ENCODE results near the gene RHOBTB1.
"Not testable (repeated sequence)": the region's sequence is repeated elsewhere in the genome, so short reads cannot be mapped to it uniquely, and the experiment has no call there.

The RHOBTB1 gene

GRCh38 chr10:60944058-60944909 lies at the start of gene RHOBTB1:
RHOBTB1 (minus strand) TSS chr10:60944185; CDS start chr10:60911542, 32,643 bp downstream.
- DNase-seq (ENCODE audit: low read depth): no peak

DNA sequence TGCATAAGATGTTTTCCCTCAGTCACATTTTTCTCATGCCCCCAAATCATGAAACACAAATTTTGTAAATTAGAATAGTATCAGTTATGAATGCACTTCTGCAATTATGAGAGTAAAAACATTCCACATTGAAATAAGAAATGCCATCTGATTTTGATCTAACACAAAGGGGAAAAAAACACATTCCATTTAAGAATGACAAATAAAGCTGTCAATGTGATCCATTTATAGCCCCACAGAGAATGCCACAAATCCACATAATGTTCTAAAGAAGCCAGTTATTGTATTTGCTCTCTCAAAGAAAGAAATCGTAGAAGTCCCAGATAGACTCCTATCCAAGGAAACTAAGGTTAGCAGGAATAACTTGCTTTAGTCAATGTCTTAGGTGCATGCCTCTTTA lies 48.7 kb upstream of the RHOBTB1 start:
- DNase-seq (ENCODE audit: low read depth): no peak

DNA sequence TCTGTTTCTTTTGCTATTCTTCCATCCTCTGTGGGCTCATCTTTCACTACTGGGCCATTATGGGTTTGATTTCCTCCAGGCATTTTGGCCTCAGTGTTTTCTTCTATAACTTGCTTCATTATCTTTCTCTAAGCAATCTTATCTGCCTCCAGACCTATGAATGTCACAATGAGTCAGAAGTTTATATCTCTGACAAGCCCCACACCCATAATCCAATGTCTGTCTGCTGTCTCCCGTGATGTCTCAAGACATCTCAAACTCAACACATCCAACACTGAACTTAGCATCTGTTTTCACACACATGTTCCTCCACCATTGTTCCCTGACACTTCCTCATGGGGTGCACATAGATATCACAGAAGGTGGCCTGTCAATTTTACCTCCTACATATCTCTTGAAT lies 46.7 kb upstream of the RHOBTB1 start:
- DNase-seq (ENCODE audit: low read depth): no peak

GRCh38 chr10:60989400-60989876 lies 45.5 kb upstream of the RHOBTB1 start:
- DNase-seq (ENCODE audit: low read depth): no peak

DNA sequence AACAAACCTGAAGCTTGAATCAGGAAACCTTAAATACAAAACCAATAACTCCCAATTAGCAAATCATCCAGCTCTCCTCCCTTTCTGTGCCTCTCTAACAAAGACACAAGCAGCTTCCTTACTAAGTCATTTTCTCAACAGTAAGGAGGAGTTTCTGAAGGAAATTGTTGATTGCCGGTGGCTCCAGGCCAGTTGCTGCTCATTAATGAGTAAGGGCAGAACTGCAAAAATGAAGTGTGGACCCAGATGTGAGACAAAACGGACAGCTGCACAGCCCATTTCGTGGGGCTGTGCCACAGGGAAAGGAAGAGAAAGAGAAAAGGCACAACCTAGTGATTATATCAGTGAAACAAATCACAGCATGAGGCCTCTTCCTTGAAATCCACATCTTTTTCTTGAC lies 42.8 kb upstream of the RHOBTB1 start:
- no peak for DNase-seq (ENCODE audit: low read depth)

DNA sequence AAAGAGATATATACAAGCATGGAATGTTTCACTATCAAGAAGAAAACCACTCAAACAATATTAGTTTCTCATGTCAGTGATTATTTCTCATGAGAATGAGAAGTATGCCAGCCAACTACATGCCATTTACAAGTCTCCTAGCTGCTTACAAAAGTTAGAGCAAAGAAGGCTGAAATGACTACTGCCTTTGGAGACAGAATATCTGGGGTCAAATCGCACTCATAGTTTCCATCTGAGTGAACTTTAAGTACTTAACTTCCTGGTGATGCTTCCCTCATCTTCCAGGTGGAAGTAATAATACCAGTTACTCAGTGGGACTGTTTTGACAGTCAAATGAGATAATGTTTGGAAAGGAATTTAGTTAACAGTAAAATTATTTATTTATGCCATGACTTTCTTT lies 42.0 kb upstream of the RHOBTB1 start:
- DNase-seq (ENCODE audit: low read depth): no peak

DNA sequence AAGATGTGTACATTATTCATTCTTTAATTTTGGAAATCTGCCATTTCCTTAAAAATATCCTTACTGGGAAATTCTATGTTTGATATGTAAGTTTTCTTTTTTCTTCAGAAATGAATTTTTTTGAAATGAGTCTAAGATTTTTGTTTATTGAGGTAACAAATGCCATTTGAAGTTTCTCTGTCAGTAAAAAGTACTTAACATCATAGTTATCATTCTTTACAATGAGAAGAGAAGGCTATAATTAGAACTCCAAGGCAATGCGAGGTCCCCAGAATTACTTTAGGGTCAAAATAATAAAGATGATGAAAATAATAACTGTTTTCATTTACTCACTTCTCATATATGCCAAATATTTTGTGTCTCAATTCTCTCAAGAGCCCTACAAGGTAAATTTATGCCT lies 37.0 kb upstream of the RHOBTB1 start:
- no peak for DNase-seq (ENCODE audit: low read depth)

DNA sequence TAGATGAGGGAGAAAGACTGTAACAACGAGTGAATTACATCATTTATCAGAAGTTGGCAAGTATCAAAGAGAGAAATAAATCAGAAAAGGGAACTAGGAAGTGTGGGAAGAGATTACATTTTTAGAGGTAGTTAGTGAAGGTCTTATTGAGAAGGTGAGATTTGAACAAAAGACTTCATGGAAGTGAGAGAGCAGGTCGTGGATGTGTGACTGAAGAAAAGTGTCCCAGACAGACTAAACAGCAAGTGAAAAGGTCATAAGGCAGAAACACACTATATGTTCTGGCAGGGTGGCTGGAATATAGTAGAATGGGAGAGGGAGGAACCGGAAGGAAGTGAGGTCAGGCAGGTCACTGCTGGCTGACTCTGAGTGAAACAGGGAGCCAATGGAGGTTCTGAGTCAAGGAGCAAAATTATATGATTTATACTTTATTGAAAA lies 35.7 kb upstream of the RHOBTB1 start:
- no peak for DNase-seq (ENCODE audit: low read depth)

DNA sequence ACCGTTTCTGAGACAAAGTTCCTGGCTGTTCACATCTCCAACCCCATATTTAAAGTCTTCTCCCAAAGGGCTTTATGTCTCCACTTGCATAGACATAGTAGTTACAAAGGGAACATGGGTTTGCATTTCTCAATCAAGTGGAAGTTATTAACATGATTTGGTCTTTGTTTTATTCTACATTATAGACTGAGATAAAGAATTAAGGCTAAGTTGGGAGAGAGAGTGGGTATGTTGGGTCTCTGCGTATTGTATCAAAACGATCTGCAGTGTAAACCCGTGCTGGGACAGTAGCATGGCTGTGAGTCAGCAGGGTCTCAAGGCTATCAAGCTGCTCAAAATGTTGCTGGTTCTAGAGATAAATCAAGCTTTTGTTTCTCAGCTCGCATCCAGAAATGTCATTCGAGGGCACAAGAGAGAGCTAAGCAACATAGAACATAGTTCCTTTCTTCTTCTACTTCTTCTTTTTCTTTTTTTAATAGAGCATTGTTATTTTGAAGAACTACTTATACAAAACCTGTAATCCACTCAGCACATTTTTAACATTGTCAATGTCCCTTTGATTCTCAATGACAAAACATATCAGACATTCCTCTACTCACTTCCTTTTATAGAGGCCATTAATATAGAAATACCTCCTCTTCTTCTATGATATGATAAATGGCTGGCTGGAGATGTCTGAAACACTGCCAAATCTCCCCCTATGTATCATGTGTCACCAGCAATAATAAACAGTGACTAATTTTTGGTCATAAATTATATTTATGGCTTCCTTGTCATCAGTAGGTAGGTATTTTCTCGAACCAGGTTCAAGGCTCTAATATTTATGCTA lies 34.5 kb upstream of the RHOBTB1 start:
- DNase-seq (ENCODE audit: low read depth): no peak

DNA sequence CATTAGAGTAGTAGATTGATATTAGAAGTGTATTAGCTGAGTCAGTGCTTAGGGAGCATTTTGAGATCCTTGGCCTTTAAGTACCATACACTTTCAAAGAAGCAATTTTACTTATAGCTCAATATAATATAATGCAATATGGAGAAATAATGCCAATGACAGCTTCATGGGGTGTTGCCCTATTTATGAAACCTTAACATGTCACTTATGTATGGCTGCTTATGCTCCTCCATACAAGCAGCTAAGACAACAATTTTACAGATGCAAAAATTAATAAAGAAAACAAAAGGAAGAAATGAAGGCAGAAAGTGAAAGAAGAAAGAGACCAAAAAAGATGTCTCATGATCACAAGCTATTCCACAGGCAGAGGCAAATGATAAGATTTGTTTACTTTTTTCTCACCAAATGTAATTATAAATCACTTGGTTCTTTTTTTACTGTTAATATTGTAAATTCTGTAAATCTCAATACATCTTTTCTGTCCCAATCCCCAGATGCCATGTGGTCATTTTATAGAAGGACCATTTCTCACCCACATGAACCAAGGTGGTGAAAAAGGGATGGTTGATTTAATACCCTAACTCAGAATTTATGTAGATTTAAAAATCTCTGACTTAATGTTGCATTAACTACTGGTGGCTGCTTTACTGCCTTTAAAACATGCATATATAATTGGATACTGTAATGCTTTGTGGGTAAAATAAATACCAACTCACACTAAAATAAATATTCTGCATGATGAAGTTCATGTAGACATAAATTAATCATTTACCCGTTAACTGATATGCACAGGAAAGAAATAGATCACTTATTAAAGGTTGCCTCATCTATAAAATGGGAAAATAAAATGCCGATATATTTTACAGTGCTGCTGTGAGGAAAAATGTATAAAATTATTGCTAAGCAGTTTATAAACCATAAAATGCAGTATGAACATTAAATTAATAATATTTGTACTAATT lies 33.5 kb upstream of the RHOBTB1 start:
- DNase-seq (ENCODE audit: low read depth): no peak

- no peak for DNase-seq (ENCODE audit: low read depth)
Measured at GRCh38 chr10:60976687-60977086, 32.7 kb upstream of the RHOBTB1 start.

GRCh38 chr10:60975716-60976115 lies 31.7 kb upstream of the RHOBTB1 start:
- no peak for DNase-seq (ENCODE audit: low read depth)

DNA sequence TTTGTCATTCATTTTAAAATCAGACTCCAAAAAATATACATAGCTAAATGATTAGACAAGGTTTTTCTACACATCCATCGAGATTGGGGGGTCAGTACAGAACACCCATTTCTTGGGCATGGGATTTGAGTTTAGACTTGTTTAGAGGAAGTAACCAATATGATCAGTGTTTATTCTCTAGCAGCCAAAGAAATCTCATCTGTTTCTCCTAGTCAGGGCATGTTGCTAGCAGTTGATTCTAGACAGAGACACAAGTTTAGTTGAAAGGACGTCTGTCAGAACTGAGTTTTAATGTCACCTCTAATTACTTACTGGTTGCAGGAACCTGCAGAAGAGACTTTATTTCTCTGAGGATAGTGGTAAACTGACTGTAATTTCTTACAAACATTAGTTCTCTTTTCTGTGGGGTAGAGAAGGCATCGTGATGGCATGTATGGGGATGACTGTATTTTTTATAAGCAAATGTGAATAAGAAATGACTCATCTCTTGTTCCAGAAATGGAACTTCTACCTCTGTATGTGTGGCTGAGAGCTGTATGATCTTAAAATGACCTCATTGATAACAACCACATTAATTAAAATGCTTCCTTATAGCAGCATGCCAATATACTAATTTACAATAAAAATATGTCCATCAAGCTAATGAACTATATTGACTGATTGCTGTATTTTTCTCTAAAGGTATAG lies 30.6 kb upstream of the RHOBTB1 start:
- DNase-seq (ENCODE audit: low read depth): no peak

GRCh38 chr10:60973086-60973485 lies 29.1 kb upstream of the RHOBTB1 start:
- no peak for DNase-seq (ENCODE audit: low read depth)

DNA sequence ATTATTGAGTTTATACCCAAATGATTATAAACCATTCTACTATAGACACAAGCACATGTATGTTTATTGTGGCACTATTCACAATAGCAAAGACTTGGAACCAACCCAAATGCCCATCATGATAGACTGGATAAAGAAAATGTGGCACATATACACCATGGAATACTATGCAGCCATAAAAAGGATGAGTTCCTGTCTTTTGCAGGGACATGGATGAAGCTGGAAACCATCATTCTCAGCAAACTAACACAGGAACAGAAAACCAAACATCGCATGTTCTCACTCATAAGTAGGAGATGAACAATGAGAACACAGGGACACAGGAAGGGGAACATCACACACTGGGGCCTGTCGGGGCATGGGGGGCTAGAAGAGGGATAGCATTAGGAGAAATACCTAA lies 28.2 kb upstream of the RHOBTB1 start:
- DNase-seq (ENCODE audit: low read depth): not testable (repeated sequence)

DNA sequence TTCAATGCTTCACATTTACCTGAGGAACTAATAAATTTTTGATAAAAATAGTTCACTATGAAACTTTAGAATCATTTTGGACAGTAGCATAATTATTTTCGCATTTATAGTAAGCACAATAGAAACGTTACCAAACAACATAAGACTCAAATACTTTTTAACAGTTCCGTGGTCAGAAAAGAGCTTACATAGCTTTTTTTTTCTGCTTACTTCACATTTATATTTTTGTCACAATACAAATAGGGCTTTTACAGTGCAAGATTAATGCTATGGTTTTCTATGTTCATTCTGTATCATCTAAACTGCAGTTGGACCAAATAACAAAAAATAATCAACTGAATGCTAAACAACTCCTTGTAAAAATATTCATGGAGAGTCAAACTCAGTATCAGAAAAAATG lies 26.5 kb upstream of the RHOBTB1 start:
- no peak for DNase-seq (ENCODE audit: low read depth)

GRCh38 chr10:60968504-60968903 lies 24.5 kb upstream of the RHOBTB1 start:
- DNase-seq (ENCODE audit: low read depth): no peak

- DNase-seq (ENCODE audit: low read depth): no peak
Measured at GRCh38 chr10:60967854-60968484, 24.0 kb upstream of the RHOBTB1 start.

GRCh38 chr10:60967260-60967659 lies 23.3 kb upstream of the RHOBTB1 start:
- DNase-seq (ENCODE audit: low read depth): no peak

GRCh38 chr10:60965696-60966095 lies 21.7 kb upstream of the RHOBTB1 start:
- DNase-seq (ENCODE audit: low read depth): no peak
